ENCODE measurements around the gene CCNQ.
"Not testable (repeated sequence)": the region's sequence is repeated elsewhere in the genome, so short reads cannot be mapped to it uniquely, and the experiment has no call there.

Gene CCNQ

DNA sequence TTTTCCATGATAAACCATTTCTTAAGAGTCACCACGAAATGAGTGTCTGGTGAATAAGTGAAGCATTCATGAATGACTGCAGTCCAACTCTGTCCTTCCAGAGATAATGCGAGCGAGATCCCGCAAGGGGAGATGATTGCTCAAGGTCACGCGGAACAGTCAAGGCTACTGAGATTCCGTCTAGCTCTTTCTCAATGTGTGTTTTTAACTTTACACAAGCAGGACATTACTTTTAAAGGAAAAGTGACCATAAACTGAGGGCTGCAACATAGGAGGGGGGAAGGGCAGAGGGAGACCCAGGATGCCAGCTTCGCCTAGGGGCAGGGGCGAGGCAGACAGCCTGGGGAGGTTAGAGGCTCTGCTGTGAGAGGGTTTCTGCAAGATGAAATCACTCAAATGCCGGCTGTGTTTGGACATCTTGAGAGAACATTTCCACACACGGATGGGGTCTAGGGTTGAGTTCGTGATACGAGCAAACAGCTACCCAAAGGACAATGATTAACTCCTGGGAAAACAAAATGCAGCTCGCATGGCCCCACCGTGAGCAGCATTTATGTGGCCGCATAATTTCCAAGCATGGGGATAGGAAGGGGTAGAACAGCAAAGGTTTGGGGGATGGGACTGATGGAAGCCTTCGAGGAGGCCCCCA is 23.8 kb upstream of the CCNQ start:
- DNase-seq: no peak

GRCh38 chrX:153621949-153622598 is 23.1 kb upstream of the CCNQ start:
- DNase-seq: no peak

DNA sequence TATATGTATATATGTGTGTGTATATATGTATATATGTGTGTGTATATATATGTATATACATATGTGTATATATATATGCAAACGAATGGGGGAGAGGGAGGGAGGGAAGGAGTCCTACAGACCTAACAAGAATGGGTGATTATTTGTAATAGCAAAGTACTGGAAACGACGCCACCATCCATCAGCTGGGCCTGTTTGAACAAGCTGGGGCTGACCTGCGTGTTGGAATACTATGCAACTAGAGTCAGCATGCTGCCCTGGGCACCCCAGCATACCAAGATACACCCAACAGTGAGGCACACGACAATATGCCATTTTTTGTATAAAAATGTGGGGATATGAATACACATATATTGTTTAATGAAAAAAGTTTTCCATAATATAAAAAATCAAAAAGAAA is 21.6 kb upstream of the CCNQ start:
- DNase-seq: no peak

DNA sequence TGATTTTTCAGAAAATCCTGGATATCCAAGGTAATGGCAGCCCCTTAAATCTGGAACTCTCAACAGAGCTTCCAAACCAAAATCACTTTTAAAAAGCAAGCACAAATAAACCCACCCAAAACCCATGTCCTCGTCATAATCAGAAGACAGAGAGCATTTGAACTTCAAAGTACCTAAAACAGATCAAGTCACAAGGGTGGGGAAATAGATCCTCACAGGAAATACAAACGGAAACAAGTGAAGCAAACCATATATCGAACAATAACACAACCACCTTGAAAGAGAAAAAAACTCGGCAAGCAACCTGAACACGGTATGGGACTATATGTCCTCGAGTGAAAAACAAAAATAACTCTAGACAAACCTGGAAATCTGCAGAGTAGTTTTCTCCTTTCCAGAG is 15.9 kb upstream of the CCNQ start:
- no peak for DNase-seq

GRCh38 chrX:153612413-153612812 is 13.5 kb upstream of the CCNQ start:
- DNase-seq: no peak

DNA sequence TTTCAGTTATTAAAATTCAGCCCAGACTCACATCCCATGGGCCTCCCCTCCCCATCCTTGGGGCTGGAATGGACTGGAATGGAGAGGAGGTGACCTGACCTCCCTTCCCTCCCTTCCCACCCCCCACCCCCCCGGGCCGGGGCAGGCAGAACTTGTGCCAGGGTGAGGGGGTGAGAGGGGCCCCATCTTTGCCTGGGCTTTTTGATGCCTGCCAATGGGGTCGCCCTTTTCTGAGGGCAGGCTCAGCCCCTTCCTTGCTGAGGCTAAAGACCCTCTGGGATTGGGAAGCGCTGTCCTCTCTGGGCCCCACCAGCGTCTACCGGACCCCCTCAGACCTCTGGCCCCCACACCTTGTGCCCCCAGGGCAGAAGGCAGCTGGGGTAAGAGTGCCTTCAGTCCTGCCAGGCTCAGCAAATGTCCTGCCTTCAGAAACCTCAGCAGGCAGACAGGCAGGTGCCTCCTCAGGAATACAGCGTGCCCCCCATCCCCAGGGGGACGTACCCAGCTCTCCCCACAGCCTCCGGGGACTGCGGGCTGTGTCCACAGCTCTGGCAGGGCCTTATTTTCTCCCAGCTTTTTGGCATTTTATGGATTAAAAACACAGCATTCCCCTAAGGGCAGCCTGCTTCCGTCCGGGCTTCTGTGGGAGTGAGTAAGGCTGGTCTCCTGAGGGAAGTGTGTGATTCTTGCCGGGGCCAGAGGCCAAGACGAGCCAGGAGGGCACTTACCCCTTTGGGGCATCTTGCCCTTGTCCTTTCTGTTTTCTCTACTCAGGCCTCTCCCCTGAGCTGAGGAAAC is 12.6 kb upstream of the CCNQ start:
- no peak for DNase-seq

- DNase-seq: no peak
Observed at GRCh38 chrX:153610836-153611213, 11.9 kb upstream of the CCNQ start.

DNA sequence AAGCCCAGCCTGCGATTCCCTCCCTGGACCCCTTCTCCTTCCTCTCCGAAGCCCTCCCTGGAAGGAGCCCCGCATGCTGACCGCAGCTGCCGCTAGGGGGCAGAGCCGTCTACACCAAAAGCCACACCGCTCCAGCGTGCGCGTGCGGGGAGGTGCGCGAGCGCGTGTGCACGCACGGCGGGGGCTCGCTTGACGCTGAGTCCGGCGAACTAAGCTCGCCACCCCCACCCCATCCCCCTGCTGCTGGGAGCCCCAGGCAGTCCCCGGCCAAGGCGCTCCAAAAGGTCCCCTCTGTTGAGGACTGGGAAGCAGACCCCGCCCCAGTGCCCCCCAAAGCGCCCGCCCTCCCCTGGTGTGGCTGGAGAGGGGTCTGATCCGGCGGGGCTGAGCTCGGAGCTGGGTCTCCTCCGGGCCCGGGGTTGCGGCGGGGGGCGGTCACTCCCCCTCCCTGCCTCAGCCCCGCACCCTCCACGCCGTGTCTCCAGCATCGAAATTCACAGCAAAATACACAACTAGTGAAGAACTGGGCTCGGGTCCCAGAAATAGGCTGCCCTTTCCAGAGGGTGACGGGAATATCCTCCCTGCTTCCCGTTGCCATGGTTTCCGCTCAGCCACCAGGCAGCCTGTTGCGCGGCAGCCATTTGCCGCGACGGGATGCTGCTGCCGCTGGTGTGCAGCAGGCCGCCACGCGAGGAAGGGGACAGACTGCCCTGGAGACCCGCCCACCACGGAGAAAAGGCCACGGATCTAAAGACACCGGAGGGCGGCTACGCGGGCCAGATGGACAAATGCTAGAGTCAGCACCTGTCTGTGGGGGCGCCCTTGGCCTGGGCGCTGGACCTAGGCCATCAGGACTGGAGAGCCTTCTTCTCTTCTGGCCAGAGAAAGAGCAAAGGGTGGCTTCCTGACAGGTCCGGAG is 11.2 kb upstream of the CCNQ start:
- DNase-seq: no peak

DNA sequence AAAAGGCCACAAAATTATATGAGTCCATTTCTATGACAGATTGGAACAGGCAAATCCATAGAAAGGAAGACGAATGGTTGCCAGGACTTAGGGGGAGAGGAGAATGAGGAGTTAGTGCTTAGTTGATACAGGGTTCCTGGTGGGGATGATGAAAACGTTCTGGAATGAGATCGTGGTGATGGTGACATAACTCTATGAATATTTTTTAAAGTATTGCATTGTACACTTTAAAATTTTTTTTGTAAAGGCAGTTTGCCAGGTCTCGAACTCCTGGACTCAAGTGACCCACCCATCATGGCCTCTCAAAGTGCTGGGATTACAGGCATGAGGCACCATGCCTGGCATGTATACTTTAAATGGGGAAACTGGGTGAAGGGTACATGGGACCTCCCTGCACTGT is 9.9 kb upstream of the CCNQ start:
- no peak for DNase-seq

GRCh38 chrX:153608376-153608775 is 9.4 kb upstream of the CCNQ start:
- DNase-seq: no peak

- no peak for DNase-seq
Observed at GRCh38 chrX:153606503-153606902, 7.6 kb upstream of the CCNQ start.

- DNase-seq: not testable (repeated sequence)
Observed at GRCh38 chrX:153604666-153605380, 5.9 kb upstream of the CCNQ start.

GRCh38 chrX:153603131-153603656 is 4.3 kb upstream of the CCNQ start:
- no peak for DNase-seq

GRCh38 chrX:153602601-153603000 is 3.7 kb upstream of the CCNQ start:
- DNase-seq: no peak

DNA sequence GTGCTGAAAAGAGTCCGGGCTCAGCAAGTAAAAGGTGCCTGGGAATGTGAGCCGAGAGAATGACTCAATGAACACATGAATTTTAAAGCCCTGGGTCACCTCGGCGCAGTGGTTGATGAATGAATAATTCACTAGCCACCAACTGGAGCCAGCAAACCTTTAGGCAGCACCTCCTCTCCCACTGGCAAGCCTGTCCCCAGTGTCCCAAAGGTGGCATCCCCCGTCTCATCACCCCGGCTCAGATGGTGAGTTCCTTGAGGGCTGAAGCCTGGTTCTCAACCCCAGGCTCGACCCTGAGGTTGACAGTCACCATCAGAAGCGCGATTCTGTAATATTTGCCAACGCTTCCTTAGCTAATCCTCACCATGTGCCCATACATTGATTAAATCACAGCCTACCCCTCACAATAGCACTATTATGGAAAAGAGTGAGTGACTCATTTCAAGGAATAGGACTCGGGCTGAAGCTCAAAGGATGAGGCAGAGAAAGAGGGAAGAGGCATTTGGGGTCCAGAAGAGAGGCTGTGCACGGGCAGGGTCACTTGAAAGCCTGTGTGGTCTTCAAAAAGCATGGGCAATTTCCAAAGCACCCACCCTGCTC is 2.7 kb upstream of the CCNQ start:
- DNase-seq: no peak

DNA sequence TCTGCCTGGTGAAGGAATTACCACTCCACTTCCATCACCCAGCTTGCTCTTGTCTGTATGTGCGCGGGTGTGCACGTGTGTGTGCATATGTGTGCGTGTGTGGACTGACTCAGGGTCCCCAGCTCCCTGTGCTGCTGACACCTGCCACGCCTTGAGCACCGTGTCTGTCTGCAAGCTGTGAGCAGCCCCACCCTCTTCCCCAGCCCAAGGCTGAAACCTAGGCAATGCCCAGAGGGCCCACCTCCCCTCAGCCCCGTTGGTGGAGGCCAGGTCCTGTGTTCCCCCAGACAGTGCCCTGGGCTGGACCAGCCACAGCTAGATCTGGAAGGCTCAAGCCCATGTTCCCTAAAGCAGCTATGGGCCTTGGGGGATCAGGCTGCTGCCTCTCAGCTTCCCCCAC is 2.0 kb upstream of the CCNQ start:
- DNase-seq: no peak

DNA sequence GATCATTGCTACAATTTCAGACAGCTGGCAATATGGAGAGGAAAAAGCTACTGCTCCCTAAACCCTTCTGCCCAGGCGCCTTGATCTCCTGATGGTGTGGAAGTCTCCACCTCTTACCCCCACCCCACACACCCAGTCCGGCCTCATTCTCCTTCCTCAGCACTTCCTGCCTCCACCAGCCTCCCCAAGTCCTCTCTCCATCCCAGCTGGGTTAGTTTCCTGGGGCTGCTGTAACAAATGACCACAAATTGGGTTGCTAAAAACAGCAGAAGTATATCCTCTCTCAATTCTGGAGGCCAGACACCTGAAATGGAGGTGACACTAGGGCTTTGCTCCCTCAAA is 1.1 kb upstream of the CCNQ start:
- DNase-seq: no peak

GRCh38 chrX:153599192-153600031 is 473 bp upstream of the CCNQ start:
- peak; percentile 41 for DNase-seq

DNA sequence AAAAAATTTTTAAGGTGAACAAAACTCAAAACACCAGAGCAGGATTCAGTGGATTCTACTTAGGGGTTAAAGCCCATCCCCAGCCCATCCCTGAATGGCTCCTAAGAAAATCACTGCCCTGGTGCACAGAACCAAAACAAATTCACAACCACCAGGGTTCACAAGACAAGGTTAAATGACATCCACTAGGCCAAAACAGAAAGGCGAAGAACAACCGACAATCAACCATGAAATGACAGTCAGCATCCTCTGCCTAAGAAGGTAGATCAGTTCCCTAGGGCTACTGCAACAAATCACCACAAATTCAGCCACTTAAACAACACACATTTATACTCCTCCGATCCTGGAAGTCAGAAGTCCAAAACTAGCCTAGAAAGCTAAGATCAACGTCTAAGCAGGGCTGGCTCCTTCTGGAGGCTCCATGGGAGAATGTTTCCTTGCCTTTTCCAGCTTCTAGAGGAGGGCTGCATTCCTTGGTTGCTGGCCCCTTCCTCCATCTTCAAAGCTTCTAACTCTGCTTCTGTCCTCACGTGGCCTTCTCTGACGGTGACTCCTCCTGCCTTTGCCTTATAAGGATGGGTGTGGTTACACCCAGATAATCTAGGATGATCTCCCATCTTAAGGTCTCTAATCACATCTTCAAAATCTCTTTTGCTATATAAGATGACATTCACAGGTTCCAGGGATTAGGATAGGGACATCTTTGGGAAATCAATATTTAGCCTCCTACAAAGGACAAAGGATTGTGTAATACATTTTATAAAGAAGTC is 1.8 kb downstream of the CCNQ start:
- DNase-seq: no peak

All from DMS 273 treated with DMSO at 0.1 percent for 48 hours (cell line).